ENCODE measurements around the gene FBXO36. TPM values are rescaled to one million over a fixed set of nuclear protein-coding genes. Genes with fewer than 3 reads are reported as not detected.

Gene FBXO36
- polyA plus RNA-seq, 1 experiment: 2.4 TPM

- no peak for TF ChIP-seq CTCF (IDR thresholded peaks at IDR 0.05; ENCODE audit: insufficient read depth, low read depth, low read length)
- no peak overlapping the region for H3K4me3 ChIP-seq (ENCODE audit: low read depth, low read length)
- CTCF ChIA-PET: interaction anchor here (0.6 to 1.0 kb wide), 2 partner anchors 151 to 179 kb away, joined by 3 to 4 read pairs; no protein-coding TSS in a partner anchor
Observed at GRCh38 chr2:229980431-229981184, 58.3 kb downstream of the FBXO36 start.

GRCh38 chr2:229993236-229993635 lies 70.9 kb downstream of the FBXO36 start:
- H3K36me3 ChIP-seq (ENCODE audit: control insufficient read depth, insufficient read depth, low read length): no peaks in the 10 kb centered on the region
- no peak for TF ChIP-seq CTCF (IDR thresholded peaks at IDR 0.05; ENCODE audit: insufficient read depth, low read depth, low read length)
- ChIA-PET CTCF (no interaction called here), POLR2A (no interaction called here)
- H3K27me3 ChIP-seq (ENCODE audit: control insufficient read depth, insufficient read depth, low read length): no peaks in the 10 kb centered on the region
- no peak overlapping the region for H3K4me3 ChIP-seq (ENCODE audit: low read depth, low read length)
- DNase-seq (ENCODE audit: low read depth): no peak

More at GRCh38 chr2:229980431-229981184, 58.3 kb downstream of the FBXO36 start:
- DNase-seq (ENCODE audit: low read depth): no peak
- no peaks in the 10 kb centered on the region for H3K36me3 ChIP-seq (ENCODE audit: control insufficient read depth, insufficient read depth, low read length)
- POLR2A ChIA-PET: no interaction called here
- no peaks in the 10 kb centered on the region for H3K27me3 ChIP-seq (ENCODE audit: control insufficient read depth, insufficient read depth, low read length)

GRCh38 chr2:229996320-229996719 lies 74.0 kb downstream of the FBXO36 start:
- POLR2A ChIA-PET: no interaction called here
- Histone ChIP-seq H3K36me3 (ENCODE audit: control insufficient read depth, insufficient read depth, low read length) (no peaks in the 10 kb centered on the region), H3K4me3 (ENCODE audit: low read depth, low read length) (no peak overlapping the region), H3K27me3 (ENCODE audit: control insufficient read depth, insufficient read depth, low read length) (no peaks in the 10 kb centered on the region)
- TF ChIP-seq CTCF (IDR thresholded peaks at IDR 0.05; ENCODE audit: insufficient read depth, low read depth, low read length): no peak
- DNase-seq (ENCODE audit: low read depth): peak; percentile 50
- CTCF ChIA-PET: interaction anchor here (0.9 to 1.2 kb wide), 2 partner anchors 12 to 216 kb away, joined by 3 read pairs; no protein-coding TSS in a partner anchor

- POLR2A ChIA-PET: no interaction called here
- no peak overlapping the region for H3K4me3 ChIP-seq (ENCODE audit: low read depth, low read length)
- H3K27me3 ChIP-seq (ENCODE audit: control insufficient read depth, insufficient read depth, low read length): no peaks in the 10 kb centered on the region
- no peak for DNase-seq (ENCODE audit: low read depth)
- CTCF ChIA-PET: interaction anchor here (1.6 kb wide), 1 partner anchor 11 kb away, joined by 6 read pairs; no protein-coding TSS in a partner anchor
- no peaks in the 10 kb centered on the region for H3K36me3 ChIP-seq (ENCODE audit: control insufficient read depth, insufficient read depth, low read length)
- no peak for TF ChIP-seq CTCF (IDR thresholded peaks at IDR 0.05; ENCODE audit: insufficient read depth, low read depth, low read length)
Observed at GRCh38 chr2:229997565-229997964, 75.3 kb downstream of the FBXO36 start.

- Histone ChIP-seq H3K4me3 (ENCODE audit: low read depth, low read length) (no peak overlapping the region), H3K36me3 (ENCODE audit: control insufficient read depth, insufficient read depth, low read length) (no peaks in the 10 kb centered on the region), H3K27me3 (ENCODE audit: control insufficient read depth, insufficient read depth, low read length) (no peaks in the 10 kb centered on the region)
- no peak for DNase-seq (ENCODE audit: low read depth)
- CTCF ChIA-PET: interaction anchor here (0.9 kb wide), 1 partner anchor 8 kb away, joined by 5 read pairs; no protein-coding TSS in a partner anchor
- POLR2A ChIA-PET: no interaction called here
- TF ChIP-seq CTCF (IDR thresholded peaks at IDR 0.05; ENCODE audit: insufficient read depth, low read depth, low read length): no peak
Observed at GRCh38 chr2:230000118-230000841, 78.0 kb downstream of the FBXO36 start.

Data from BJ (cell line).